ENCODE measurements around the gene MAP2K6. TPM values are rescaled to one million over a fixed set of nuclear protein-coding genes. Genes with fewer than 3 reads are reported as not detected.

MAP2K6 gene
- total and polyA plus RNA-seq, 2 donors (not counting 3 experiments of a cell fraction or from before 2014, with no cell fraction given): 5.9 to 13.9 TPM

- H3K4me3 ChIP-seq (replicated peaks in 1 of 3; ENCODE audit: insufficient read depth in 1 of 3, low read depth in 1 of 3, low read length in 3 of 3): no peak overlapping the region
- H3K27me3 ChIP-seq (ENCODE audit: control insufficient read depth in 2 of 2, insufficient read depth in 2 of 2, low read length in 2 of 2): no peaks in the 10 kb centered on the region
- H3K9ac ChIP-seq (replicated peaks; ENCODE audit: extremely low read depth, insufficient read depth, low read length): no peak overlapping the region
- ChIA-PET POLR2A (no interaction called here), CTCF (no interaction called here)
- FAIRE-seq (no peak), DNase-seq (ENCODE audit: low read depth, low spot score) (no peak)
- dilution Hi-C loops (cut with MboI; ENCODE audit: extremely low pct_ligation_motif_present, low sequenced_read_pairs): no loop called here
- TF ChIP-seq POLR2A (IDR thresholded peaks at IDR 0.05; ENCODE audit: low read depth, low read length) (no peak), JUN (IDR thresholded peaks at IDR 0.05; ENCODE audit: borderline replicate concordance, insufficient read depth, insufficient read length, low read depth) (no peak), POLR2AphosphoS5 (IDR thresholded peaks at IDR 0.05; ENCODE audit: insufficient read depth, low read depth, low read length) (no peak), EZH2 (IDR thresholded peaks at IDR 0.05; ENCODE audit: borderline replicate concordance, low read depth, low read length, severe bottlenecking) (no peak), CTCF (IDR thresholded peaks at IDR 0.05; ENCODE audit: extremely low read depth in 1 of 2, insufficient read depth in 1 of 2, low read depth in 1 of 2, low read length in 2 of 2) (no peak), MAX (IDR thresholded peaks at IDR 0.05; ENCODE audit: insufficient read depth, insufficient read length) (no peak), GATA2 (IDR thresholded peaks at IDR 0.05; ENCODE audit: insufficient read depth, insufficient read length, low read depth, low read length) (no peak)
- H3K36me3 ChIP-seq (ENCODE audit: control insufficient read depth in 2 of 2, extremely low read depth in 1 of 2, insufficient read depth in 2 of 2, low read length in 2 of 2): no peaks in the 10 kb centered on the region
- no peak overlapping the region for H3K27ac ChIP-seq (ENCODE audit: insufficient read depth, low read depth, low read length)
- H4K20me1 ChIP-seq (replicated peaks; ENCODE audit: control insufficient read depth, extremely low read depth, insufficient read depth, low read length): no peaks in the 10 kb centered on the region
- no peaks in the 10 kb centered on the region for H3K79me2 ChIP-seq (ENCODE audit: control insufficient read depth, insufficient read depth, low read length)
- intact Hi-C loops (cut with micrococcal nuclease): no loop called here
- no peaks in the 10 kb centered on the region for H3K4me1 ChIP-seq (ENCODE audit: control insufficient read depth, extremely low read depth, insufficient read depth, low read length)
- no peaks in the 10 kb centered on the region for H3K9me1 ChIP-seq (replicated peaks; ENCODE audit: control insufficient read depth, extremely low read depth, insufficient read depth, low read length)
- no peak overlapping the region for H2AFZ ChIP-seq (ENCODE audit: low read depth, low read length)
- no peak overlapping the region for H3K4me2 ChIP-seq (ENCODE audit: insufficient read depth, low read length)
- no TSS peak for BruUV-seq (replicated peaks)
- H3K9me3 ChIP-seq (replicated peaks; ENCODE audit: control insufficient read depth, insufficient read depth, low read length): no peaks in the 10 kb centered on the region
Observed at GRCh38 chr17:69406941-69407340, 7.6 kb upstream of the MAP2K6 start.

All from endothelial cell of umbilical vein (primary cell).